Measurements from ENCODE around the gene KLHDC8A. TPM values are rescaled to one million over a fixed set of nuclear protein-coding genes. Genes with fewer than 3 reads are reported as not detected.

The KLHDC8A gene
- total and polyA plus RNA-seq, 2 of the 13 experiments (the other 11 are each of a cell fraction or from before 2014, with no cell fraction given), result not detected

DNA sequence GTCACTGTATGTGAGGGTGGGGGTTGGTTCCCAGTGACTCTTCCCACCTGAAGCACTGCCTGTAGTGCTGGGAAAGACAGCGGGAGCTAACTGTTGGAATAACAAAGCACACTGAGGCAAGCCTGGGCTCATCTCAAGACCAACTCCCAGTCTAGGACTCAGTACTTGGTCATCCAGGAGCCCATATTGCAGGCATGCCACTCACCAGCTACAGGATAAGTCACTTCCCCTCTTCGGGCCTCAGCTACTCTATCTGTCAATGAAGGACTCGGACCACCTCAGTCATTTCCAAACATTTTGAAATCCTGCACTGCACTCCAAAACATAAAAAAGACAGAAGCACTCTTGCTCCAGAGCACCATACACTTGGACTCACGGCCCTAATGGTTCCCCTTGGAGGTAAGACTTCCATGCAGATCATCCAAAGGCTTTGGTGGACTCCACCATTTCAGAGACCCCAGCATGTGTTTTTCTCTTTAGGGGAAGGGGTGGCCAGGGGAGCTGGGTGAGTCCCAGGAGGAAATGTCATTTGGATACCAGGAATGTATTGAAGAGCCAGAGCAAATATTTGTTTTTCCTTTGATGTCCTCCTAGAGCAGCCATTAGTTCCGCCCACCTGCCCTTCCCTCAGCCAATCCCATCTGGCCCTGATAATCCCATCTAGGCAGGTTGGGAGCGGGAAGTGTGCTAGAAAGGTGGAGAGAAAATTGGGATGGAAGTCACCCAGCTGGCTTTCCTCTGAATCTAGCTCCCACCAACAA lies 38.3 kb downstream of the KLHDC8A start (continued):
- TF ChIP-seq FIP1L1 (IDR thresholded peaks at IDR 0.05; ENCODE audit: borderline replicate concordance, insufficient read depth, low read depth, low read length) (no peak), ZNF232 (CRISPR knock-in tag; IDR thresholded peaks at IDR 0.05; ENCODE audit: borderline replicate concordance) (no peak), ZNF207 (IDR thresholded peaks at IDR 0.05; ENCODE audit: borderline replicate concordance) (no peak), ZNF281 (CRISPR knock-in tag; IDR thresholded peaks at IDR 0.05; ENCODE audit: borderline replicate concordance) (no peak), MBD4 (IDR thresholded peaks at IDR 0.05; ENCODE audit: borderline replicate concordance, low read length) (no peak), ZNF292 (CRISPR knock-in tag; IDR thresholded peaks at IDR 0.05; ENCODE audit: borderline replicate concordance, low read depth) (no peak), MIER2 (CRISPR knock-in tag; IDR thresholded peaks at IDR 0.05) (no peak), ZNF589 (CRISPR knock-in tag; conservative IDR thresholded peaks at IDR 0.05) (no peak), ZNF44 (CRISPR knock-in tag; IDR thresholded peaks at IDR 0.05) (0 out of 2 replicates have a peak, but pooled peaks have one; percentile 48), ZNF724P (CRISPR knock-in tag; IDR thresholded peaks at IDR 0.05; ENCODE audit: borderline replicate concordance) (no peak), ATF7-NPFF (CRISPR knock-in tag; IDR thresholded peaks at IDR 0.05; ENCODE audit: low read depth) (no peak), ZSCAN20 (CRISPR knock-in tag; IDR thresholded peaks at IDR 0.05; ENCODE audit: borderline replicate concordance) (no peak), RFX3 (CRISPR knock-in tag; IDR thresholded peaks at IDR 0.05) (no peak), ZNF20 (CRISPR knock-in tag; IDR thresholded peaks at IDR 0.05) (no peak), ZNF362 (CRISPR knock-in tag; IDR thresholded peaks at IDR 0.05; ENCODE audit: borderline replicate concordance) (no peak), FLYWCH1 (CRISPR knock-in tag; IDR thresholded peaks at IDR 0.05) (no peak), NRL (CRISPR knock-in tag; IDR thresholded peaks at IDR 0.05; ENCODE audit: borderline replicate concordance) (no peak), ZNF234 (CRISPR knock-in tag; conservative IDR thresholded peaks at IDR 0.05) (no peak), JUN (CRISPR knock-in tag; IDR thresholded peaks at IDR 0.05) (no peak), HOXD1 (CRISPR knock-in tag; IDR thresholded peaks at IDR 0.05) (no peak), RFX1 (IDR thresholded peaks at IDR 0.05) (no peak), SOX13 (IDR thresholded peaks at IDR 0.05) (no peak), SOX13 (CRISPR knock-in tag; conservative IDR thresholded peaks at IDR 0.05 in 1 of 2, IDR thresholded peaks at IDR 0.05 in 1 of 2) (peak in 1 of 2 experiments; percentile 39; a peak in 1 of 4 replicates), SMAD1 (CRISPR knock-in tag; IDR thresholded peaks at IDR 0.05; ENCODE audit: borderline replicate concordance, low read depth) (no peak), ZNF746 (CRISPR knock-in tag; IDR thresholded peaks at IDR 0.05) (no peak)
- TF ChIP-seq, protein P1, sequence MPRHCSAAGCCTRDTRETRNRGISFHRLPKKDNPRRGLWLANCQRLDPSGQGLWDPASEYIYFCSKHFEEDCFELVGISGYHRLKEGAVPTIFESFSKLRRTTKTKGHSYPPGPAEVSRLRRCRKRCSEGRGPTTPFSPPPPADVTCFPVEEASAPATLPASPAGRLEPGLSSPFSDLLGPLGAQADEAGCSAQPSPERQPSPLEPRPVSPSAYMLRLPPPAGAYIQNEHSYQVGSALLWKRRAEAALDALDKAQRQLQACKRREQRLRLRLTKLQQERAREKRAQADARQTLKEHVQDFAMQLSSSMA (CRISPR knock-in tag; IDR thresholded peaks at IDR 0.05), result no peak

Data from HepG2 (cell line).